Upper lobe of left lung (tissue), 4 donors: Measurements from ENCODE around the gene CAPS.

ENCODE experiments used
- CTCF ChIP-seq, 6 experiments: fragments of 450-650 bp in 4 of 6; fragments of 200-600 bp in 2 of 6; sonication (generic) in 2 of 6; IDR thresholded peaks; one replicate each; pipeline ENCODE4 v1.5.1; 2016 to 2019; ENCODE audit warnings: antibody characterized with exemption in 6 of 6
- EP300 ChIP-seq, 4 donors: sonication (generic); formaldehyde crosslinking; IDR thresholded peaks; one replicate each; pipeline ENCODE4 v1.5.1; 2017; ENCODE audit warnings: antibody characterized with exemption in 4 of 4, control low read depth in 2 of 4
- POLR2A ChIP-seq, 4 donors: fragments of 450-650 bp; IDR thresholded peaks; one replicate each; pipeline ENCODE4 v1.5.1; 2016 to 2017; ENCODE audit warnings: antibody characterized with exemption in 4 of 4, mild to moderate bottlenecking in 2 of 4
- POLR2AphosphoS5 ChIP-seq, 2 donors: sonication (generic); formaldehyde crosslinking; IDR thresholded peaks; one replicate each; pipeline ENCODE4 v1.5.1; 2017; ENCODE audit warnings: antibody characterized with exemption in 2 of 2

GRCh38 chr19:5867201-5868136 lies 46.6 kb upstream of the CAPS start:
- TF ChIP-seq CTCF (IDR thresholded peaks at IDR 0.05) (no peak), POLR2A (IDR thresholded peaks at IDR 0.05) (no peak), POLR2AphosphoS5 (IDR thresholded peaks at IDR 0.05) (no peak), EP300 (IDR thresholded peaks at IDR 0.05) (no peak)
